Midbrain (tissue), 1 donor: ENCODE measurements around the gene ANKFN1.

Experiments used
- DNase-seq: peaks from one replicate; lab custom pipeline; 2025; lab: John Stamatoyannopoulos, UW

The ANKFN1 gene

GRCh38 chr17:56510554-56511342 is 357.5 kb downstream of the ANKFN1 start:
- DNase-seq = no peak

GRCh38 chr17:56514264-56514663 is 361.0 kb downstream of the ANKFN1 start:
- DNase-seq = no peak

- no peak for DNase-seq
These were observed 361.6 kb downstream of the ANKFN1 start for GRCh38 chr17:56514899-56515298.

GRCh38 chr17:56521414-56522141 is 368.3 kb downstream of the ANKFN1 start:
- no peak for DNase-seq

- no peak for DNase-seq
These were observed 369.8 kb downstream of the ANKFN1 start for GRCh38 chr17:56523042-56523441.

GRCh38 chr17:56528696-56529095 is 375.4 kb downstream of the ANKFN1 start:
- DNase-seq = no peak

- DNase-seq = no peak
These were observed 379.7 kb downstream of the ANKFN1 start for GRCh38 chr17:56532926-56533325.

GRCh38 chr17:56536766-56537165 is 383.5 kb downstream of the ANKFN1 start:
- DNase-seq = no peak

GRCh38 chr17:56540836-56541235 is 387.6 kb downstream of the ANKFN1 start:
- no peak for DNase-seq

GRCh38 chr17:56543280-56543679 is 390.0 kb downstream of the ANKFN1 start:
- DNase-seq = no peak

GRCh38 chr17:56545106-56545505 is 391.8 kb downstream of the ANKFN1 start:
- DNase-seq = no peak

- no peak for DNase-seq
These were observed 392.7 kb downstream of the ANKFN1 start for GRCh38 chr17:56545930-56546329.

- DNase-seq = no peak
These were observed 395.4 kb downstream of the ANKFN1 start for GRCh38 chr17:56548661-56549060.

GRCh38 chr17:56549501-56549900 is 396.2 kb downstream of the ANKFN1 start:
- DNase-seq = no peak

- no peak for DNase-seq
These were observed 404.4 kb downstream of the ANKFN1 start for GRCh38 chr17:56557682-56558081.

- no peak for DNase-seq
These were observed 404.8 kb downstream of the ANKFN1 start for GRCh38 chr17:56558088-56558487.
